ENCODE measurements around the gene PAK1. TPM values are rescaled to one million over a fixed set of nuclear protein-coding genes. Genes with fewer than 3 reads are reported as not detected.

Gene PAK1
- total and polyA plus RNA-seq, 2 of the 4 experiments (the other 2 are of a cell fraction): 34.3 to 60.6 TPM

GRCh38 chr11:77422687-77423086, 51.2 kb downstream of the PAK1 start:
- no peak overlapping the region for H4K5ac ChIP-seq (ENCODE audit: low read depth, low read length)
- dilution Hi-C loops (cut with HindIII; ENCODE audit: low sequenced_read_pairs, unreplicated experiment): no loop called here
- no TSS peak for BruUV-seq (replicated peaks)
- no peak overlapping the region for H3K4me2 ChIP-seq (ENCODE audit: low read depth, low read length)
- TF ChIP-seq POLR2A (IDR thresholded peaks at IDR 0.05; ENCODE audit: low read depth, low read length) (no peak), MAFK (IDR thresholded peaks at IDR 0.05; ENCODE audit: low read depth, low read length) (no peak), MAZ (IDR thresholded peaks at IDR 0.05; ENCODE audit: borderline replicate concordance, low read depth, low read length) (no peak), USF2 (IDR thresholded peaks at IDR 0.05; ENCODE audit: low read depth, low read length) (no peak), CTCF (conservative IDR thresholded peaks at IDR 0.05; ENCODE audit: low read depth, low read length) (no peak), ELK1 (IDR thresholded peaks at IDR 0.05; ENCODE audit: borderline replicate concordance, low read depth, low read length) (no peak), RCOR1 (IDR thresholded peaks at IDR 0.05; ENCODE audit: insufficient replicate concordance, low read length) (no peak), NFE2L2 (IDR thresholded peaks at IDR 0.05; ENCODE audit: low read depth, low read length) (no peak), CHD1 (IDR thresholded peaks at IDR 0.05; ENCODE audit: low read depth, low read length) (no peak), FOS (IDR thresholded peaks at IDR 0.05; ENCODE audit: low read depth, low read length) (no peak), RAD21 (IDR thresholded peaks at IDR 0.05; ENCODE audit: low read length) (no peak), CEBPB (IDR thresholded peaks at IDR 0.05; ENCODE audit: low read depth, low read length) (no peak), RFX5 (IDR thresholded peaks at IDR 0.05; ENCODE audit: low read depth, low read length) (no peak), BHLHE40 (IDR thresholded peaks at IDR 0.05; ENCODE audit: low read depth, low read length) (no peak), MXI1 (IDR thresholded peaks at IDR 0.05; ENCODE audit: borderline replicate concordance, low read depth, low read length) (no peak), SMC3 (IDR thresholded peaks at IDR 0.05; ENCODE audit: low read depth, low read length) (no peak)
- H3K79me1 ChIP-seq (ENCODE audit: low read depth in 1 of 2, low read length in 2 of 2): no peaks in the 10 kb centered on the region
- no peaks in the 10 kb centered on the region for H3K36me3 ChIP-seq (ENCODE audit: control insufficient read depth, insufficient read depth, low read length)
- H3K4me3 ChIP-seq (ENCODE audit: insufficient read depth, low read depth, low read length): no peak overlapping the region
- POLR2A ChIA-PET (ENCODE audit: unreplicated experiment): no interaction called here
- no CpG with 5 or more reads among the region's 1 CpG for WGBS, 2 experiments (ENCODE audit: extremely low coverage in 2 of 2, insufficient read length in 1 of 2)
- no peak overlapping the region for H3K14ac ChIP-seq (replicated peaks; ENCODE audit: low read depth, low read length)
- peaks cover 13% of the 10 kb centered on the region for H3K27me3 ChIP-seq (ENCODE audit: control insufficient read depth, insufficient read depth, low read length)
- H4K8ac ChIP-seq (ENCODE audit: low read depth in 2 of 2, low read length in 2 of 2): no peak overlapping the region
- H3K9me1 ChIP-seq (ENCODE audit: insufficient read depth, low read length): no peaks in the 10 kb centered on the region
- no peak overlapping the region for H3K4ac ChIP-seq (ENCODE audit: low read depth, low read length)
- no peak overlapping the region for H3K27ac ChIP-seq (ENCODE audit: insufficient read depth, low read length)
- no peak overlapping the region for H3K18ac ChIP-seq (ENCODE audit: low read depth, low read length)
- no peaks in the 10 kb centered on the region for H4K20me1 ChIP-seq (ENCODE audit: insufficient read depth, low read length)
- CTCF ChIA-PET: no interaction called here
- H3K9me3 ChIP-seq (ENCODE audit: control insufficient read depth, insufficient read depth, low read length): no peaks in the 10 kb centered on the region
- no peak overlapping the region for H2AK5ac ChIP-seq (ENCODE audit: low read depth, low read length)
- H3K4me1 ChIP-seq (ENCODE audit: control insufficient read depth, insufficient read depth, low read length): no peaks in the 10 kb centered on the region
- no peak overlapping the region for H2AFZ ChIP-seq (replicated peaks; ENCODE audit: low read length, poor library complexity)
- H2BK15ac ChIP-seq (ENCODE audit: low read depth, low read length): no peak overlapping the region
- in situ Hi-C loops (cut with MboI; ENCODE audit: low sequenced_read_pairs): no loop called here
- H2BK120ac ChIP-seq (ENCODE audit: low read depth, low read length): no peak overlapping the region
- no peak overlapping the region for H2BK5ac ChIP-seq (ENCODE audit: low read depth, low read length, poor library complexity, severe bottlenecking)
- no peak overlapping the region for H4K91ac ChIP-seq (ENCODE audit: insufficient read depth, low read depth, low read length)
- H3K9ac ChIP-seq (ENCODE audit: low read depth, low read length): no peak overlapping the region
- no peak overlapping the region for H2BK20ac ChIP-seq (ENCODE audit: low read depth, low read length)
- intact Hi-C loops (cut with micrococcal nuclease): no loop called here
- no peak for ATAC-seq (ENCODE audit: low read depth)
- no peak overlapping the region for H3K56ac ChIP-seq (ENCODE audit: extremely low read depth, insufficient read depth, low read length)
- no peak overlapping the region for H2AK9ac ChIP-seq (replicated peaks; ENCODE audit: low read depth, low read length, poor library complexity)
- no peak for DNase-seq
- H3K23ac ChIP-seq (ENCODE audit: low read depth, low read length): no peak overlapping the region

All from IMR-90 (cell line).